Dendritic cell treated with granulocyte-macrophage colony-stimulating factor and Interleukin-4, amounts not matched to agents 40 ng/mL and 50 ng/mL, for 4 days (primary cell): ENCODE measurements around the gene KIRREL1.

Source experiments
- H3K27ac Mint-ChIP-seq: one replicate; pipeline ENCODE4 v1.8.0; 2022; ENCODE audit warnings: mild to moderate bottlenecking, mixed read lengths
- H3K27me3 Mint-ChIP-seq: one replicate; pipeline ENCODE4 v1.8.0; 2022; ENCODE audit warnings: mild to moderate bottlenecking, mixed read lengths
- H3K36me3 Mint-ChIP-seq: one replicate; pipeline ENCODE4 v1.8.0; 2022; ENCODE audit warnings: low read depth, mixed read lengths
- H3K4me1 Mint-ChIP-seq: one replicate; pipeline ENCODE4 v1.8.0; 2022; ENCODE audit warnings: low read depth, mixed read lengths
- H3K4me3 Mint-ChIP-seq: one replicate; pipeline ENCODE4 v1.8.0; 2022; ENCODE audit warnings: mild to moderate bottlenecking, moderate library complexity, mixed read lengths
- H3K9me3 Mint-ChIP-seq: one replicate; pipeline ENCODE4 v1.8.0; 2022; ENCODE audit warnings: mixed read lengths
- intact Hi-C: fragments of 100-400 bp; cut with micrococcal nuclease; formaldehyde crosslinking; loops from one replicate; pipeline ENCODE4 v1.15.0; 2022

Gene KIRREL1

DNA sequence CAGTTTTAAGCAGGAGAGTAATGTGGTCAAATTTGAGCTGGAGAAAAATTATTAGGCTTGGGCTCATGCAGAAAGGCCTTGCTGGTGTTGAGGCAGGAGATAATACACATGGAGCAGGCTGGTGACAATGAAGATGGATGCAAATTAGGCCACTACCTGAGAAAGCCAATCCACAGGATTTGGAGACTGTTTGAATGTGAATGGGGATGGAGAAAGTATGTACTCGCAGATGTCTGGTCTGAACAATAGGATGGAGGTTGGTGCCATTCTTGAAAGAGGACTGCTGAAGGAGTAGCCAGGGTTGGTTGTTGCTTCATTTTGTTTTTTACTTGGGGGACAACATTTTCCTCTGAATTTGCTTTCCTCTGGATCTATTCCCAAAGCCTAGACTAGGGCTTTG is 8.0 kb upstream of the KIRREL1 start:
- H3K4me3 Mint-ChIP-seq, result no peak overlapping the region
- no peaks in the 10 kb centered on the region for H3K36me3 Mint-ChIP-seq
- peaks cover 17% of the 10 kb centered on the region for H3K27me3 Mint-ChIP-seq
- H3K9me3 Mint-ChIP-seq, result no peaks in the 10 kb centered on the region
- no peak overlapping the region for H3K27ac Mint-ChIP-seq
- intact Hi-C loops, result no loop called here
- peaks cover 6% of the 10 kb centered on the region for H3K4me1 Mint-ChIP-seq

DNA sequence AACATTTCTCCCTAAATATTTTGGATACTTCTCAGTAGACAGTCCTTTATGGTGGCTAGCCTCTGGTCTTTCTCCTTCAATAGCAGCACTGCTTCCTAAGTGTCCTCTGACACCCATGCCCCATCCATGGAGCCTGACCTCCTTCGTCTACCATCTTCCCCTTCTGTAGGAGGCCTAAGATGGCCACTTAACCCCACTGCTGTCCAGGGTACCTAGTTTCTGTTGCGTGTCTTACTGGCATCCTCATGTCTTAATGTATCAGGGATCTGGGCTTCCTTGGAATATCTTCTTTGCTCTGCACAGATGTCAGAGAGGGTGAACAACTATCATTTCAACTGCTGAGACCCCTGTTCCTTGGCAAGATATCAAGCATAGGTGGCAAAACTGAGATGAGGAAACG is 5.4 kb upstream of the KIRREL1 start:
- H3K9me3 Mint-ChIP-seq, result no peaks in the 10 kb centered on the region
- no peaks in the 10 kb centered on the region for H3K36me3 Mint-ChIP-seq
- H3K27ac Mint-ChIP-seq, result no peak overlapping the region
- no peak overlapping the region for H3K4me3 Mint-ChIP-seq
- H3K27me3 Mint-ChIP-seq, result peaks cover 37% of the 10 kb centered on the region
- intact Hi-C loops, result no loop called here
- peaks cover 10% of the 10 kb centered on the region for H3K4me1 Mint-ChIP-seq

DNA sequence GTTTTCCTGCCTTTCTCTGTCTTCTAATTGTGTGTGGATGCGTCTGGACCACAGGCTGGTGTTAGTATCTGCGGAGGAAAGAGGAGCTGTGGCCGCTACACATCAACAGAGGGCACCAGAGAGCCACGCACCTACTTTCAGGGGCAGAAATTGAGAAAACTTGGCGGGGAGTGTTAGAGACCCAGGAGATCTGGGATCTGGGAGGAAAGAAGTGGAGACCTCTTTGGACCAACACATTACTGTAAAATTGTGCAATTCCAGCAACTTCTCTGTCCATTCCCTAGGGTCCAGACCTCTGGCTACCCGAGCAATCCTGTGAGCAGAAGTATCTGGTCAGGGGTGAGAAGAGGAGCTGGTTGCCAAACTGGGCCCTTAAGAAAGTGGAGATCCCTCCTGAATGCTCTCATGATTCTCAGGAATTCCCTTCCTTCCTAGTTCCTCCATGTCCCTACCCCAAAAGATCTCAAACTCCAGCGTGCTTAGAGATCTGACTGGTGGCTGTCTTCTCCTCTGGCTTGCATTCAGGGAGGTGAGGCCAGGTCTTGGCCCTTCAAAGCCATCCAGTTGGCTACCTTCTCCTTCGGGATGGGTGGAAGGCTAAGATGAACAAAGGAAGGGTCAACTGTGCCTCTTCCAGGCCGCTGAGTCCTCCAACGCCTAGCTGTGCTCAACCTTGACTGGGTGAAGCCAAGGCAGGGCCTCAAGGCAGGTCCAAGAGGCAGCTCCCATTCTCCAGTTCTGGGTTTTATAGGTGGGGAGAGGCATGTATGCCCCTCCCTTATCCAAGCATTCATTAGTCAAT is 1.2 kb upstream of the KIRREL1 start:
- peaks cover 9% of the 10 kb centered on the region for H3K4me1 Mint-ChIP-seq
- H3K27me3 Mint-ChIP-seq, result peaks cover 63% of the 10 kb centered on the region
- no peaks in the 10 kb centered on the region for H3K9me3 Mint-ChIP-seq
- no peak overlapping the region for H3K27ac Mint-ChIP-seq
- H3K36me3 Mint-ChIP-seq, result no peaks in the 10 kb centered on the region
- no peak overlapping the region for H3K4me3 Mint-ChIP-seq
- intact Hi-C loops, result loop anchor here (1.0 to 10.0 kb wide), 3 partner anchors 44 to 133 kb away; a partner anchor contains a TSS

DNA sequence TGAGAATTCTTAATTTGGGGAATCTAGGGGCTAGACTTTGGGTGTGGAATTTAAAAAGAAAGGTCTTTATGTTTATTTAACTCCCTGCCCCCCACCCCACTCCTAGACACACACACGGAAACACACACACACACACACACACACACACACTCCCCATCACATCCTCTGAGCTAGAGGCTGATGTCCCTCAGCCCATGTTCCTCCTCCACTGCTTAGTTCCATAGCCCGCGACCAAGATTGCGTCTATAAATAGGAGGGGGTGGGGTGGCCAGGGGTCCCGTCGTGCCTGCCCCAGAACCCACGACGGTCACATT is 655 bp upstream of the KIRREL1 start:
- peaks cover 66% of the 10 kb centered on the region for H3K27me3 Mint-ChIP-seq
- H3K27ac Mint-ChIP-seq, result no peak overlapping the region
- H3K9me3 Mint-ChIP-seq, result no peaks in the 10 kb centered on the region
- peaks cover 9% of the 10 kb centered on the region for H3K4me1 Mint-ChIP-seq
- intact Hi-C loops, result loop anchor here (1.0 to 10.0 kb wide), 3 partner anchors 44 to 132 kb away; a partner anchor contains a TSS
- H3K36me3 Mint-ChIP-seq, result no peaks in the 10 kb centered on the region
- peak overlapping the region; percentile 80 for H3K4me3 Mint-ChIP-seq

DNA sequence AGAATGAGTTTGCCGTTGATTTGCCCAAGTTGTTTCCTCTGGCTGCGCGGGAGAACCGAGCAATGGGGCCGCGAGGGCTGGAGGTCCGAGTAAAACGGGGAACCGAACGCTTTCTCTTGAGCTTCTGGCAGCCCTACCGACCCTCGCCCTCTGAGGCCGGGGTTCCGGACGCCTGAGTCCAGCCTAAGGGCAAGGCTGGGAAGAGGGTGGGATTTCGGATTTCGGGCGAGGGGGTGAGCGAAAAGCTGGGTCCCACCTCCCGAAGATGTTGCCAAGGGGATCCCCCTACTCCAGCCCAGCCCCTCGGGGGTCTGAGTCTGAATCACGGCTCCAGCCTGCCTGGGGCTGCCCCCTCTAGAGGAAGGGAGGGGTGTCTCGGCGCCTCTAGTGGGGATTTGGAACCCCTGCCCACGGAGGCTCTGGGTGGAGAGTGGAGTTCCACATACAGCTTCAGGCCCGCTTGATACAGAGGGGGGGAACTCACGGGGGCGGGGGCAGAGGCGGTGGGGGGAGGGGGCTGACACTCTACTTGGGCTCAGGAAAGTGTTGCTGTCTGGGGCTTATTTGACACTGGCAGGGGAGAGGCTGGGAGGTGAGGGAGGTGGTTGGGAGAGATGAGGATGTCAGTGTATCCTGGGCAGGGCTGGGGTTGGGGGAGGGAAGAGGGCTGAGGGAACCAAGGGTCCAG is 617 bp downstream of the KIRREL1 start:
- H3K4me1 Mint-ChIP-seq, result peaks cover 9% of the 10 kb centered on the region
- H3K4me3 Mint-ChIP-seq, result no peak overlapping the region
- H3K27ac Mint-ChIP-seq, result no peak overlapping the region
- H3K9me3 Mint-ChIP-seq, result no peaks in the 10 kb centered on the region
- peaks cover 62% of the 10 kb centered on the region for H3K27me3 Mint-ChIP-seq
- intact Hi-C loops, result loop anchor here (10.0 kb wide), 1 partner anchor 131 kb away; a partner anchor contains a TSS
- H3K36me3 Mint-ChIP-seq, result no peaks in the 10 kb centered on the region

DNA sequence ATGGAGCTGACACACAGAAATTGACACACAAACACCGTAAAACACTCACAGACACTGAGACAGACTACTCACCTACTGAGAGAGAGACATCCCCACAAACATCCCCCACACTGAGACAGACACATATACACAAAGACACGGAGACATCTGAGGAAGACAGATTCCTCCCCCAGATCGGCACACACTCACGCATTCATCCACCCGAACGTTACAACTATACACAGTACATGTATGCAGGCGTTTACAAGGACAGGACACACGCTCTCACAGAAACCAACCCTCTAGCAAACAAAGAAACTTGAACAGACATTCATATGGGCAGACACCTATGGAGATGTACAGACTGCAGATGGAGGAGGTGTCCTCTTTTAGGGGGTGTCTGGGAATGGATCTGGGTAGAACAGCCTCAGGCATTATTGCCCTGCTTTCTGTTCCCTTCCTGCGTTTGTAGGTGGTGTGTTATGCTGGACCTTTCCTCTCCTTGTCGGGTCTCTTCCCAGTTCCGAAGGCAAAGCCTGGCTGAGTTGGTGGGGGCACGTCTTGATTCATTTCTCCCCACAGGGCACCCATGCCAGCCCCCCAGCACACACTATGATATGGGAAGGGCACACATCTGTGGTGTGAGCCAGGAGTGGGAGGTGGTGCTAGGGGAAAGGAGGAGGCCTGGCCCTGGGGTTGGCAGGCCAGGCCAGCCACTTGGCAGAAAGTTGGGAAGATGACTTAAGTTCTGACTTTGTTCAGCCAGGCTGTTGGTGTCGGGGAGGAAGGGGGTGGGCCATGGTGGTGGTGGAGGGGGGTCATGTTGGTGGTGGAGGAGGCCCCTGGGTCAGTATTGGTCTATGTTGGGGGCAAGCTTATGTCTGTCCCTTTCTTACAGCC is 1.5 kb downstream of the KIRREL1 start:
- Mint-ChIP-seq H3K4me3 (no peak overlapping the region), H3K27me3 (peaks cover 60% of the 10 kb centered on the region), H3K9me3 (no peaks in the 10 kb centered on the region), H3K27ac (no peak overlapping the region), H3K4me1 (peaks cover 9% of the 10 kb centered on the region), H3K36me3 (no peaks in the 10 kb centered on the region)
- intact Hi-C loops, result loop anchor here (10.0 kb wide), 1 partner anchor 130 kb away; a partner anchor contains a TSS

DNA sequence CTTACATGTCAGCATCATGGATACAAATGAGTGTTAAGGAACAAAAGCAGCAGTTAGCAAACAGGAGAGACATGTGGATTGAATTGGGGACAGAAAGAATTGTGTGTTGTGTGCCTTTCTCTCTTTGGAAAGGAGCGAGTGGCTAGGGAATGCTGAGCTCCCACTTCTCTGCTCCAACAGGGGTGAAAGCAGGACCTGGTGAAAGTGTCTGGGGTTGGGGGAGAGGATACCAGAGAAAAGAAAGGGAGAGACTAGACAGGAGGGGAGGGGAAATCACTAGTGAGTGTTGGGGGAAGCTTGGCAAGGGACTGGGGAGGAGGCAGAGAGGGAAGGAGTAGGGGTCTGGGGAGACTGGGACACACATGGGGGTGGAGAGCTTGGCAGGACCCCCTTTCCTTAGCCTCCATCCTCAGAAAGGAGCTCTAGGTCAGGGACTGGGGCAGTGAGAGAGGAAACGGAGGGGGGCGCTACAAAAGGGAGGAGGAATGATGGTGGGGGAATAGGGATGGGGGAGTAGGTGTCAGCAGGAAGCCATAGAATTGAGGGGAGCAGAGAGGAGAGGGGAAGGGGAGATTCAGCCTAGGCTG is 2.2 kb downstream of the KIRREL1 start:
- no peaks in the 10 kb centered on the region for H3K36me3 Mint-ChIP-seq
- H3K4me1 Mint-ChIP-seq, result peaks cover 9% of the 10 kb centered on the region
- H3K27ac Mint-ChIP-seq, result no peak overlapping the region
- intact Hi-C loops, result loop anchor here (10.0 kb wide), 1 partner anchor 129 kb away; a partner anchor contains a TSS
- H3K27me3 Mint-ChIP-seq, result peaks cover 58% of the 10 kb centered on the region
- H3K4me3 Mint-ChIP-seq, result no peak overlapping the region
- H3K9me3 Mint-ChIP-seq, result no peaks in the 10 kb centered on the region

DNA sequence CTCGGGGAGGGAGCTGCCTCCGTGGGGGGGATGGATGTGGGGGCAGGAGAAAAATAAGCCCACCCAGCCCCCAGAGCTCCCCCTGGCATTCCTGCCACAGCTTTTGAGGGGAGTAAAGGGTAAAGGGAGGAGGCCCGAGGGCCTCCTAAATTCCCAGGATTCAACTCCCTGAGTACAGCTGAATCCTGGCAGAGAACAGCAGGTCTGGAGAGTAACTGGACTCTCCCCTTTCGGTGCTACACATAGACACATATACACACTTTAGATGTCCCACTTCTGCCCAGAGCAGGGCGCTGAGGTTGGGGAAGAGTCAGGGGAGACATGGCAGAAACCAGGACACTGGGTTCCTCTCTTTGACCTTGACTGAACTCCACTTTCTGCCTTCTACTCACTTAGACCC is 3.0 kb downstream of the KIRREL1 start:
- Mint-ChIP-seq H3K9me3 (no peaks in the 10 kb centered on the region), H3K4me1 (peaks cover 9% of the 10 kb centered on the region), H3K27ac (no peak overlapping the region), H3K4me3 (no peak overlapping the region), H3K27me3 (peaks cover 52% of the 10 kb centered on the region), H3K36me3 (no peaks in the 10 kb centered on the region)
- intact Hi-C loops, result loop anchor here (10.0 kb wide), 1 partner anchor 128 kb away; a partner anchor contains a TSS

DNA sequence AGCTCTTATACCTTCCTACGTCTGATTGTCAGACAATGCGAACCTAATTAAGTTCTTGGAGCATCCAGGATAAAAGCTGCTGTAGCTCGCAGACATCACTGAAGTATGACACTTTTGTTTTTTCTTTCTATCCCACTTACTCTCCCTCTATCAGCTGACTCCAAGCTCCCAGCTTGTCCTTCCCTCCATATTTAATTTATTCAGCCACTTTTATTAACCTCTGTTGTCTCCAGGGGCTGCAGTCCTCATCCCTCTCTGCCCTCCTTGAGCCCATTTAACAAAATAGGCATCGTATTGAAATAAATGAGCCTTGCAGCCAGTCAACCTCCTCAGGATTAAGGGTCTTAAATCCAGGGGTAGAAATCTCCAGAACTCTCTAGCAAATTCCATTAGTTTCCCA is 7.1 kb downstream of the KIRREL1 start:
- H3K27ac Mint-ChIP-seq, result no peak overlapping the region
- H3K27me3 Mint-ChIP-seq, result peaks cover 16% of the 10 kb centered on the region
- no peaks in the 10 kb centered on the region for H3K36me3 Mint-ChIP-seq
- H3K9me3 Mint-ChIP-seq, result no peaks in the 10 kb centered on the region
- no peaks in the 10 kb centered on the region for H3K4me1 Mint-ChIP-seq
- intact Hi-C loops, result no loop called here
- H3K4me3 Mint-ChIP-seq, result no peak overlapping the region

DNA sequence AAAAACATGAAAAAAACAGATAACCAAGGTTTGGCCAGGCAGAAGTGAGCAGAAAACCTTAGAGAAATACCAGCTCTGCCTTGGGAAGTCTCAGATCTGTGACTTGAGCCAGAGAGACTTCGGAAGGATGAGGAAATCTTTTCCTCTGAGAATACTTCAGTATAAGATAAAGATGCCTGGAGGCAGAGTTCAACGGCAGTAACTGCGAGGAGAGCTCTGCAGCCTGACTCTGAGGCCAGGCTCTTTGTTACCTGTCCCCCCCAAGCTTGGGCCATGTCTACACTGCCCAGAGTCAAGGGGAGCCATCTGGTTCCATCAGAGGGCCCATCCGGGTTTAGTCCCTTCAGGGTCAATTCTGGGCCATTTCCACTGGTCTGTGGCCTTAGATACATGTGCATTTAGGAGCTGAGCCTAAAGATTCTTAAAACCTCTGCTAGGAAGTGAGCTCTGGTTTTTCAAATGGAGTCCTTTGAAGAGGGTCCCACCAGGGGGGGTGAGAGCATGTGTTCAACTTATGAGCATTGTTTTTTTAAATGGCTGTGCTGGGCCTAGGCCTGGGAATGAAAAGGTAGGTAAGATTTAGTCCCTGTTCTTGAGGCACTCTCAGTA is 8.7 kb downstream of the KIRREL1 start:
- no peaks in the 10 kb centered on the region for H3K9me3 Mint-ChIP-seq
- no peak overlapping the region for H3K27ac Mint-ChIP-seq
- no peaks in the 10 kb centered on the region for H3K36me3 Mint-ChIP-seq
- no peak overlapping the region for H3K4me3 Mint-ChIP-seq
- H3K4me1 Mint-ChIP-seq, result no peaks in the 10 kb centered on the region
- intact Hi-C loops, result no loop called here
- H3K27me3 Mint-ChIP-seq, result peaks cover 14% of the 10 kb centered on the region

DNA sequence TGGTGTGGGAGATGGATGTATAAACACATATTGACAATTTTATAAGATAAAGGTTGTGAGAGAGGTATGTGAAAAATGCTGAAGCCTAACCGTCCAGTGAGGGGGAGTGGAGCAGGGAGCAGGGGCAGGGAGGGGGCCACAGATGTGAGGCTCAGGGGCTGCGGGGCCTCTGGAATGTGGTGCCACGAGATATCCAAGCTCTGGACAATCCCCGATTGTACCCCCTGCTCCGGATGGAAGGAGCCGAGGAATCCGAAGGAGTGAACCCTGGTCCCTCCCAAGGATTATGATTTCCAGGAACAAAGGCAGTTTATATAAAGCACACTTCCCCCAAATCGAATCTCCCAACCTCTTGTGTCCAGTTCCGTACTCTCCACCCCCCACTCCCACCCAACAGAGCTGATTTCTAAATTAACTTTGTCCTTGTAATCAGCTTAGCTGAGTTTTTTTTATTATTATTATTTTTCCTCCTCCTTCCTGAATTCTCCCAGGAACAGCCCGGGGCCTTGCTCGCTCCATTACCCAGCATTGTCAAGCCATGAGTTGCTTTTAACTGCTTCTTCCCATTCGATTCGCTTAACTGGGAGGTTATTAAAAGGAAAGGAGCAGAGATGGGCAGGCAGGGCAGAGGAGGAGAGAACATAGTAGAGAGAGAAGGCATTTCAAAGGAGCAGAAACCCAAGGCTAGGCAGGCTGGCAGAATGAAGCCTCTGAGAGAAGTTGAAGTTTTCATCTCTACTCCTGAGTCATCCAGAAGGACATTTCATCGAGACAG is 9.4 kb downstream of the KIRREL1 start:
- no peaks in the 10 kb centered on the region for H3K9me3 Mint-ChIP-seq
- no peak overlapping the region for H3K27ac Mint-ChIP-seq
- H3K4me3 Mint-ChIP-seq, result no peak overlapping the region
- H3K27me3 Mint-ChIP-seq, result peaks cover 13% of the 10 kb centered on the region
- no peaks in the 10 kb centered on the region for H3K36me3 Mint-ChIP-seq
- intact Hi-C loops, result no loop called here
- H3K4me1 Mint-ChIP-seq, result no peaks in the 10 kb centered on the region

DNA sequence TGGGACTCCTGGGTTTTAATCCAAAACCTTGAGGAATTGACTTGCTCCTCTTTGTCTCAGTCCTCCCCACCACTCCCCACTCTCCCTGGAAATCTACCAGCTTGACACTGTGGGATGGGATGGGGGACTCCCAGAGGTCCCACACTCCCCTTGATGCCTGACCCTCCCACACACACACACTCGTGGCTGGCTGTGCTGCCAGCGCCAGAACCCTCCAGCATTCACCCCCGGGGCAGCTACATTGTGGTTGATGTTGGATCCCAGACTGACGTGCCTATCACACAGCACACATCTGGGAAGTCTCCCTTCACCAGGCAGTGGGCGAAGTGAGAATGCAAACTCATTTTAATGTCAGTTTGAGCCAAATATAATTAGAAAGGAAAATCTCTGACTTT is 10.0 kb downstream of the KIRREL1 start:
- Mint-ChIP-seq H3K4me3 (no peak overlapping the region), H3K27ac (no peak overlapping the region), H3K27me3 (peaks cover 13% of the 10 kb centered on the region), H3K36me3 (no peaks in the 10 kb centered on the region), H3K4me1 (no peaks in the 10 kb centered on the region), H3K9me3 (no peaks in the 10 kb centered on the region)
- intact Hi-C loops, result no loop called here

DNA sequence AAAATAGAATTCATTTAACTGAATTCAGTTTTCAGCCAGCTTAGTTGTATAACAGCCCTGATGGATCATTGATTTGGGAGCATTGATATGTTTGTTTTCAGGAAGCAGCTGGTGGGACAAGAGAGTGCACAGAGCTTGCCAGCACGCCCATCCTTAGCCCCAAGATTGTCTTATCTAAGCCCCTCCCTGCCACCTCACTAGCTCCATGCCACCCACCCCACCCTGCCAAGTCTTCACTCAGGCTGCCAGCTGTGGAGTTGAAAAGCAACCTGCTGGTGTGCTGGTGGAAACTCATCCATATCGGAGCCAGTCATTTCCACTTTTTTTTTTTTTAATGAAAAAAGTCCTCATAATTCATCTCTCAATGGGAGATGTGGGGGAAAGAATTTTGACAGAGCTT is 11.8 kb downstream of the KIRREL1 start:
- no peaks in the 10 kb centered on the region for H3K9me3 Mint-ChIP-seq
- peaks cover 11% of the 10 kb centered on the region for H3K27me3 Mint-ChIP-seq
- intact Hi-C loops, result no loop called here
- no peak overlapping the region for H3K4me3 Mint-ChIP-seq
- no peak overlapping the region for H3K27ac Mint-ChIP-seq
- H3K36me3 Mint-ChIP-seq, result no peaks in the 10 kb centered on the region
- H3K4me1 Mint-ChIP-seq, result peaks cover 3% of the 10 kb centered on the region
